ENCODE data around the gene CD86.

CD86 gene

DNA sequence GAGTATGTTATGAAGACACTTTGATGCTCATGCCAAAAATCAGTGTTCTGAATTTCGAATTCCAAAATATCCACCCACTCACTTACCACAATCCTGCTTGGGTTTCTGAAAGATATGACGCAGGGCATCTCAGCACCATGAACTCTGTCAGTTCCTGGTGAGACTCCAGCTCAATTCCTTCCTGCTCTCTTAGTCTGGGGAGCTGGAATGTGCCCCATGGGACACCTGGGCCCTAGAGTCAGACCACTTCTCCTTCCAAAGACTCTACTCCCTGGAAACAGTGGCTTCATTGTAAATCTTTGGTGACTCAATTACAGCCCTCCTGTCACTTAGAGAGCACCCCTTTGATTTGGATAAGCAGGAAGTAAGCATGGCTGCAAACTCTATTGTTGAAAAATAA lies 50.5 kb downstream of the CD86 start:
- no peak overlapping the region for H3K4me3 ChIP-seq
- no peaks in the 10 kb centered on the region for H3K9me3 ChIP-seq
- no peaks in the 10 kb centered on the region for H3K4me1 ChIP-seq
- H3K36me3 ChIP-seq, result no peaks in the 10 kb centered on the region
- H3K27ac ChIP-seq, result no peak overlapping the region
- TF ChIP-seq, protein P1, sequence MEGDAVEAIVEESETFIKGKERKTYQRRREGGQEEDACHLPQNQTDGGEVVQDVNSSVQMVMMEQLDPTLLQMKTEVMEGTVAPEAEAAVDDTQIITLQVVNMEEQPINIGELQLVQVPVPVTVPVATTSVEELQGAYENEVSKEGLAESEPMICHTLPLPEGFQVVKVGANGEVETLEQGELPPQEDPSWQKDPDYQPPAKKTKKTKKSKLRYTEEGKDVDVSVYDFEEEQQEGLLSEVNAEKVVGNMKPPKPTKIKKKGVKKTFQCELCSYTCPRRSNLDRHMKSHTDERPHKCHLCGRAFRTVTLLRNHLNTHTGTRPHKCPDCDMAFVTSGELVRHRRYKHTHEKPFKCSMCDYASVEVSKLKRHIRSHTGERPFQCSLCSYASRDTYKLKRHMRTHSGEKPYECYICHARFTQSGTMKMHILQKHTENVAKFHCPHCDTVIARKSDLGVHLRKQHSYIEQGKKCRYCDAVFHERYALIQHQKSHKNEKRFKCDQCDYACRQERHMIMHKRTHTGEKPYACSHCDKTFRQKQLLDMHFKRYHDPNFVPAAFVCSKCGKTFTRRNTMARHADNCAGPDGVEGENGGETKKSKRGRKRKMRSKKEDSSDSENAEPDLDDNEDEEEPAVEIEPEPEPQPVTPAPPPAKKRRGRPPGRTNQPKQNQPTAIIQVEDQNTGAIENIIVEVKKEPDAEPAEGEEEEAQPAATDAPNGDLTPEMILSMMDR (IDR thresholded peaks at IDR 0.05), result no peak
- intact Hi-C loops (cut with DNase I; ENCODE audit: low total_unique reads), result no loop called here
- no peaks in the 10 kb centered on the region for H3K27me3 ChIP-seq
- DNase-seq, result no peak

- H3K27me3 ChIP-seq, result no peaks in the 10 kb centered on the region
- no peaks in the 10 kb centered on the region for H3K36me3 ChIP-seq
- no peak overlapping the region for H3K27ac ChIP-seq
- no peaks in the 10 kb centered on the region for H3K9me3 ChIP-seq
- no peak overlapping the region for H3K4me3 ChIP-seq
- intact Hi-C loops (cut with DNase I; ENCODE audit: low total_unique reads), result no loop called here
- no peaks in the 10 kb centered on the region for H3K4me1 ChIP-seq
- no peak for DNase-seq
- TF ChIP-seq, protein P1 (IDR thresholded peaks at IDR 0.05), result no peak
Measured at GRCh38 chr3:122107171-122107570, 52.0 kb downstream of the CD86 start.

DNA sequence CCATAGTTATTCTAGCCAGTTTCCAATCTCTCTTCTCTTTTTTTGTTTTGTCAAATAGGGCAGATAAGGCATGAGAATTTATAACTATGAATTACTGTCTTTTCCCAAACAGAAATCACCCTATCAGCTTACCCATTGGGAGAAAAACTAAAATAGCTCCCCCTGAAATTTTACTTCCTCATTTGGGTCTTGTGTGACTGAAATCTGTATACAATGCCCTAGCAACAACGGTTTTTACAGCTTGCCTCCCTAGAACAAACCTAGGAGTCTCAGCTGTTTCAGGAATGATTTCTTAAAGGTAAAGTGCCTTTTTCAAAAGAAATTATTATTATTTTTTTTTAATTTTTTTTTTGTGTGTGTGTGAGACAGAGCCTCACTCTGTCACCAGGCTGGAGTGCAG lies 56.8 kb downstream of the CD86 start:
- no peaks in the 10 kb centered on the region for H3K9me3 ChIP-seq
- TF ChIP-seq, protein P1 (IDR thresholded peaks at IDR 0.05), result no peak
- H3K4me1 ChIP-seq, result no peaks in the 10 kb centered on the region
- no peak overlapping the region for H3K27ac ChIP-seq
- intact Hi-C loops (cut with DNase I; ENCODE audit: low total_unique reads), result no loop called here
- no peaks in the 10 kb centered on the region for H3K27me3 ChIP-seq
- no peaks in the 10 kb centered on the region for H3K36me3 ChIP-seq
- H3K4me3 ChIP-seq, result no peak overlapping the region
- DNase-seq, result no peak

- Histone ChIP-seq H3K4me1 (no peaks in the 10 kb centered on the region), H3K9me3 (no peaks in the 10 kb centered on the region), H3K27me3 (no peaks in the 10 kb centered on the region), H3K27ac (no peak overlapping the region), H3K4me3 (no peak overlapping the region), H3K36me3 (no peaks in the 10 kb centered on the region)
- DNase-seq, result no peak
- TF ChIP-seq, protein P1 (IDR thresholded peaks at IDR 0.05), result no peak
- intact Hi-C loops (cut with DNase I; ENCODE audit: low total_unique reads), result no loop called here
Measured at GRCh38 chr3:122112754-122113153, 57.6 kb downstream of the CD86 start.

- Histone ChIP-seq H3K27me3 (no peaks in the 10 kb centered on the region), H3K27ac (no peak overlapping the region), H3K9me3 (no peaks in the 10 kb centered on the region), H3K4me1 (no peaks in the 10 kb centered on the region), H3K4me3 (no peak overlapping the region), H3K36me3 (no peaks in the 10 kb centered on the region)
- DNase-seq, result no peak
- intact Hi-C loops (cut with DNase I; ENCODE audit: low total_unique reads), result no loop called here
- TF ChIP-seq, protein P1 (IDR thresholded peaks at IDR 0.05), result no peak
Measured at GRCh38 chr3:122123850-122124249, 68.7 kb downstream of the CD86 start.

- DNase-seq, result no peak
- no peak overlapping the region for H3K27ac ChIP-seq
- intact Hi-C loops (cut with DNase I; ENCODE audit: low total_unique reads), result no loop called here
- H3K36me3 ChIP-seq, result no peaks in the 10 kb centered on the region
- no peaks in the 10 kb centered on the region for H3K27me3 ChIP-seq
- no peaks in the 10 kb centered on the region for H3K9me3 ChIP-seq
- no peak overlapping the region for H3K4me3 ChIP-seq
- no peaks in the 10 kb centered on the region for H3K4me1 ChIP-seq
- TF ChIP-seq, protein P1 (IDR thresholded peaks at IDR 0.05), result no peak
Measured at GRCh38 chr3:122132949-122133540, 77.9 kb downstream of the CD86 start.
